CD4-positive, alpha-beta T cell treated with Interleukin-4 for 4 hours (primary cell): Measurements from ENCODE around the gene RPL28.
"Not testable (repeated sequence)": the region's sequence is repeated elsewhere in the genome, so short reads cannot be mapped to it uniquely, and the experiment has no call there.

Experiments
- DNase-seq: peaks from one replicate; pipeline ENCODE4 v3.0.0-alpha.2; 2020

RPL28 gene

DNA sequence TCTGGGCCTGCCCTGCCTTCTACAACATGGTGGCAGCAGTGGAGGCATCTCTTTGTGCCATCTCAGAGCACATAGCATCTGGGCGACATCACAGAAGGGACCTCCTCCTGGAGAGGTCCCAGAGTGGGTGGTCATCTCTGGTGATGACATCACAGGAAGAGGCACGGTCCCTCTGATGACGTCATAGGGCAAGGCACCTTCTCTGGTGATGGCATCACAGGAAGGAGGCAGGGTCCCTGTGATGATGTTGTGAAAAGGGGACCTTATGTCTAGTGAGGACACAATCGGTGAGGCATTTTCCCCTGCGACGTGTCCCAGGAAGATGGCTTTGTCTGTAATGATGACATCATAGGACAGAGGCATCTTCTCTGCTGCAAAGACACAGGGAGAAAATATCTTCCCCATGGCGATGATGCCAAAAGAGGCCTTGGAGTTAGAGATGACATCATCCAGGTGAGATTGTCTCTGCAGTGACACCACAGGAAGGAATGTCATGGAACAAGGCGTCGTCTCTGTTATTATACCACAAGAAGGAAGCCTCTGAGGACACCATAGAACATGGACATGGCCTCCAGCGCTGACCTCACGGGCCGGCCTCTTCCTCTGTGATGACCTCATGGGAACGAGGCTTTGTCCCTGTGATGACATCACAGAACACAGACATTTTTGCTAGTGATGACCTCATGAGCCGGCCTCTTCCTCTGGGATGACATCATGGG, 46.7 kb downstream of the RPL28 start:
- no peak for DNase-seq

DNA sequence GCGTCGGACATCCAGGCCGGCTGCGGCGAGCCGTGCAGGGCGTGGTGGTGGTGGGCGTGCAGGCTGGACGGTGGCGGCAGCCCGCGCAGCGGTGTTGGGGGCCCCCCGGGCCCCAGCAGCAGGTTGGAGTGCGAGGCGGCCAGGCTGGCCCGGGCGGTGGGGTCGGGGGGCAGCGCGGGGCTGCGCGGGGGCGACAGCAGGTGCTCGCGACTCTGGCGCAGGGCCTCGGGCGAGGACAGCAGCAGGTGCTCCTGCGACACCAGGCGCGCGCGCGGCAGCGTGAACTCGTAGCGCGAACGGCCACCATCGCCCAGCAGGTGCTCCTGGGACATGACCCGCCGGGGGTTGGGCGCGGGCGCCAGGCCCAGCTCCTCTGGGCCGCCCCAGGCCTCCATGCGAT, 47.6 kb downstream of the RPL28 start:
- DNase-seq: no peak

DNA sequence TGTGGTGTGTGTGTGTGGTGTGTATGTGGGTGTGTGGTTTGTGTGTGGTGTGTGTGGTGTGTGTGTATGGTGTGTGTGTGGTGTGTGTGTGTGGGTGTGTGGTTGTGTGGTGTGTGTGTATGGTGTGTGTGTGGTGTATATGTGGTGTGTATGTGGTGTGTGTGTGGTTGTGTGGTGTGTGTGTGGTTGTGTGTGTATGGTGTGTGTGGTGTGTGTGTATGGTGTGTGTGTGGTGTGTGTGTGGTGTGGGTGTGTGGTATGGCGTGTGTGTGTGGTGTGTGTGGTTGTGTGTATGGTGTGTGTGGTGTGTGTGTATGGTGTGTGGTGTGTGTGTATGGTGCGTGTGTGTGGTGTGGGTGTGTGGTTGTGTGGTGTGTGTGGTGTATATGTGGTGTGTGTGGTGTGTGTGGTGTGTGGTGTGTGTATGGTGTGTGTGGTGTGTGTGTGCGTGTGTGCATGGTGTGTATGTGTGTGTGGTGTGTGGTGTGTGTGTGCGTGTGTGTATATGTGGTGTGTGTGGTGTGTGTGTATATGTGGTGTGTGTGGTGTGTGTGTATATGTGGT, 48.7 kb downstream of the RPL28 start:
- no peak for DNase-seq

DNA sequence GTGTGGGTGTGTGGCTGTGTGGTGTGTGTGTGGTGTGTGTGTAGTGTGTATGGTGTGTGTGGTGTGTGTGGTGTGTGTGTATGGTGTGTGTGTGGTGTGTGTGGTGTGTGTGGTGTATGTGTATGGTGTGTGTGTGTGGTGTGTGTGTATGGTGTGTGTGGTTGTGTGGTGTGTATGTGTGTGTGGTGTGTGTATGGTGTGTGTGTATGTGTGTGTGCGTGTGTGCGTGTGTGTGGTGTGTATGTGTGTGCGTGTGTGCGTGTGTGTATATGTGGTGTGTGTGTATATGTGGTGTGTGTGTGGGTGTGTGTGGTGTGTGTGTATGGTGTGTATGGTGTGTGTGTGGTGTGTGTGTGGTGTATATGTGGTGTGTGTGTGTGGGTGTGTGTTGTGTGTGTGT, 49.3 kb downstream of the RPL28 start:
- no peak for DNase-seq

DNA sequence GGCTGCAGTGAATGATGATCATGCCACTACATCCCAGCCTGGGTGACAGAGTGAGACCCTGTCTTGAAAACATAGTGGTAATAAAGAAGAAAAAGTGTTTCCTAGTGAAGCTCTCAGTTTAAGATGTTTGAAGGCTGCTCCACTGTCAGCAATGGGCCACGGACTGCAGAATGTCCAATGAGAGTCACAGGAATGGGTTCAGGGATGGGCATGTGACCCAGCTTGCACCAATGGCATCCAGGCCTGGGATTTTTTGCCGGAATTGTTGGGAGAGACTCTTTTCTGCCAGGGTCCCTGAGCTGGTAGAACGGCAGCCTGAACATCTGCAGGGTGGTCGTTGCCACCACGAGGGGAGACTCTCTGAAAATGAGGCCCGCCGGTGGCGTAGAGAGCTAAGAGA, 51.1 kb downstream of the RPL28 start:
- DNase-seq: no peak

DNA sequence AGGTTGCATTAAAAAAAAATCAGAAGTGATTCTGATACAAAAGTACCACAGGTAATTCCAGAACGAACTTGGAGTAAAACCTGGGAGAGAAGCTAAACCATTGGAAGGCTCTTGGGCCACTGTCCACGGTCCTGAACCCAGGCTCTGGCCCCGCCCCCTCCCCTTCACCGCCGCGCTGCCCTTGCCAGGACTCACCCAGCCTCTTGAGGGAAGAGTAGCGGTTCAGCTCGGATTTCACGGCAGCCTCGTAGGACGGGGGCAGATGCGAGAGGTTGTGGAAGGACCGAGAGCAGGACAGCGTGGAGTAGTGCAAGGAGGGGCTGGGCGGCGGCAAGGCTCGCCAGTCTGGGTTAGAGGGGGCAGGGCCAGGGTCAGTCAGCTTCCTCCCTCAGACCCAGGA, 51.7 kb downstream of the RPL28 start:
- no peak for DNase-seq

DNA sequence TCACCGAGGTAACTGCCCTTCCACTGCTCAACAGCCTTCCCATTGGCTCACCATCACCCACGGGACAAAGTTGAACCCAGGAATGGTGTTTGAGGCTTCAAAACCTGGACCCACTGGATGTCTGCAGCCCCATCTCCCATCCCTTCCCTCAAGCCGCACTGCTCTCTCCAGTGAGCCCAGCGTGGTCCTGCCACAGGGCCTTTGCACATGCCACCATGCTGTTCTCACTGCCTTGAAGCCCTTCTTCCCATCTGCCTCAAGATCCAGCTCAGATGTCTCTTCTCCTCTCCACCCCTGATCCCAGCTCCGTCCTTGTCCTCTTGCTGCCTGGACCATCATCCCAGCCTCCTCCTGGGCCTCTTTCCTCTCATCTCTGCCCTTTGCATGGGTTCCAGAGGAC, 53.3 kb downstream of the RPL28 start:
- DNase-seq: no peak

DNA sequence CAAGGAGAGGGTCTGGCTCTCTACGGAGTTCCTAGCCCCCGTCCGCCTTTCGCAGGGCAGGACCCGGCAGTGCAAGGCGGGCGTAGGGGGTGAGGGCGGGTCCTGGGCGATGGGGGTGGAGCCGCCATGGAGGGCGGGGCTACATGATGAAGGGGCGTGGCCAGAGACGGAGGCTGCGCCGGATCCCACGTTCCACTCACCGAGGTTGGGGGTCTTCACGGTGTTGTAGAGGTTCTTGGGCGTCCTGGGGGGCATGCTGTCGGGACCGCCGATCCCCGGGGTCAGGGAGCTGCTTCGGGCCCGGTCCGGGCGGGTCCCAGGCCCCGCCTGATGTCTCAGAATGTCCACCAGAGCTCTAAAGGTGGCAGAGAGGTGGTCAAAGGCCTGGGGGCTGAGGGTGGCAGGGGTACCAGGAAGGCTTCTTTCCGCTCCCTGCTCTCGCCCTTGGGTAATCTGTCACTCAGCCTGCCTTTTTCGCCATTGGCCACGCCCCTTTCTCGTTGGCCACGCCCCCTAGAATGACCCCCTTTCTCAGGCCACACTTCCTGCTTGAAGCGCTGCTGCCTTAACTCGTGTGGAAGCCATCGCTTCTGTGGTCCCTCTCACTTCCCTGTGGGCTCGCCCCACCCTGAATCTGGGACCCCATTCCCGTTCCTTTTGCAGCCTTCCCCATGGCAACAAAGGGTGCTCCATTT, 54.8 kb downstream of the RPL28 start:
- no peak for DNase-seq

- no peak for DNase-seq
Observed at GRCh38 chr19:55441319-55441691, 55.6 kb downstream of the RPL28 start.

DNA sequence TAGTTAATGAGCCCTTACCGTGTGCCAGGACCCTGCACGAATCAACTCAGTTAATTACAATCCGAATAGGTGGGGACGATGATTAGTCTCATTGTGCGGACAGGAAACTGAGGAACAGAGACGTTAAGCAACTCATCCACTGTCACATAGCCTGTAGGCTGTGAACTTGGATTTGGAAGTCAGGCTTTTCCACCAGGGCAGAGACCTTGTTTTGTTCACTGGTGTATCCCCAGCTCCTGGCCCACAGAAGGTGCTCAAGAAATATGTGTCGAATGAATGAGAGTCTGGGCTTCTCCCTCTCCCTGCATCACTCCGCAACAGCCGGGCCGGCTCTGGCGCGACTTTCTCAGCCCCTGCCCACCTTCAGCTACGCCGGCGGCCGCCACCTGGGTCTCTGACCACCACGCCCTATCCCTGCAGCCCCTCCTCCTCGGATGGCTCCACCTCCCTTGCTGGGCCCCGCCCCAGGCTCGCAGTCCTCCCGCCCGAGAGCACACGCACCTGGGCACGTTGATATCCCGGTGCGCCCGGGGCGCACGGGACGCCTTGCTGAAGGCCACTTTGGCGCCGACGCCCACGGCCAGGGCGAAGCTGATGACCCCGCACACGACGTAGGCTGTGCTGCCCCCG, 56.1 kb downstream of the RPL28 start:
- DNase-seq: no peak

DNA sequence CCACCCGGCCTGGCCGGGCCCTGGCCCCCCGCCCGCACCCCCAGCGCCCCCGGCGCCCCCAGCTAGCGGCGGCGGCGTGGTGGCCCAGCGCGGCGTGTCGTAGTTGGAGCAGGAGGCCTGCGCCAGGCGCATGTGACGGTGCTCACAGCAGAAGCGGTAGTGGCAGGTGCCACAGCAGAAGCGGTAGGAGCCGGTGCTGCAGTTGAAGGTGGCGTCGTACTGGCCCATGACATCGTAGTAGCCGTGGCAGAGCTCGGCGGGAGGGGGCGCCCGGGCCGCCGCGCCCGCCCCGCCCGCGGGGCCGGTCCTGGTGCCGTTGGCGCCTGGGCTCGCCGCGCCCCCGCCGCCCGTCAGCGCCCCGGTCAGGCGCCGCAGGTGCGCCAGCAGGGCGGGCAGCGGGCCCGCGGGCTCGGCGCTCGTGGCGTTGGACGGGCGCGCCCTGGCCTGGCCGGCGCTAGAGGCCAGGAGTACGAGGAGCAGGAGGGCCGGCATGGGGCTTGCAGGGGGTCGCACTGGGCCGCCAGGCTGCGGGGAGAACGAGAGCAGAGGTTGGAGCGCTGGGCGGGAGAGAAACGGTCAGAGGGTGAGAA, 56.7 kb downstream of the RPL28 start:
- DNase-seq: no peak

- no peak for DNase-seq
Observed at GRCh38 chr19:55443045-55443823, 57.5 kb downstream of the RPL28 start, which contains the start of gene SHISA7. SHISA7 (minus strand) TSS chr19:55443300; CDS start chr19:55442863, 437 bp downstream.

DNA sequence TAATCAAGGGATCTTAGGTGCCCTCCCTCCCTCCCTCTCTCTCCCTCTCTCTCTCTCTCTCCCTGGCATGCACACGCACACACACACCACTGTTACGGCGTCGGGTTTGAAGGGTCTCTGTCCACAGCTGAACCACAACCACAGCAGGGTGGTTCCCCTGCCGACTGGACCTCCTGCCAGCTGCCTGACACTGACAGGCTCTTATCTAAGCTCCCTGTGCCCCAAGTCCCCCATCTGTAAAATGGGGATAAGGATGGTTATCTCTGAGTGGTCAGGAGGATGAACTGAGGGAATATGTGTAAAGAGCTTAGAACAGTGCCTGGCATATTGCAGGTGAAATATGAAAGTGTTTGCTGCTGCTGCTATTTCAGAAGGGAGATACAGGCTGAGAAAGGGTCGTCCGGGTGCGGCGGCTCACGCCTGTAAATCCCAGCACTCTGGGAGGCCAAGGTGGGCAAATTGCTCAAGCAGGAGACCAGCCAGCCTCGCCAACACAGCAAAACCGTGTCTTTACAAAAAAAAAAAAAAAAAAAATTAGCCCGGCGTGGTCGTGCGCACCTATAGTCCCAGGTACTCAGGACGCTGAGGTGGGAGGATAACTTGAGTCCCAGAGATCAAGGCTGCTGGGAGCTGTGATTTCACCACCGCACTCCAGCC, 58.2 kb downstream of the RPL28 start:
- DNase-seq: no peak

GRCh38 chr19:55444646-55445045, 58.9 kb downstream of the RPL28 start:
- DNase-seq: no peak

GRCh38 chr19:55446060-55446459, 60.3 kb downstream of the RPL28 start:
- DNase-seq: no peak

DNA sequence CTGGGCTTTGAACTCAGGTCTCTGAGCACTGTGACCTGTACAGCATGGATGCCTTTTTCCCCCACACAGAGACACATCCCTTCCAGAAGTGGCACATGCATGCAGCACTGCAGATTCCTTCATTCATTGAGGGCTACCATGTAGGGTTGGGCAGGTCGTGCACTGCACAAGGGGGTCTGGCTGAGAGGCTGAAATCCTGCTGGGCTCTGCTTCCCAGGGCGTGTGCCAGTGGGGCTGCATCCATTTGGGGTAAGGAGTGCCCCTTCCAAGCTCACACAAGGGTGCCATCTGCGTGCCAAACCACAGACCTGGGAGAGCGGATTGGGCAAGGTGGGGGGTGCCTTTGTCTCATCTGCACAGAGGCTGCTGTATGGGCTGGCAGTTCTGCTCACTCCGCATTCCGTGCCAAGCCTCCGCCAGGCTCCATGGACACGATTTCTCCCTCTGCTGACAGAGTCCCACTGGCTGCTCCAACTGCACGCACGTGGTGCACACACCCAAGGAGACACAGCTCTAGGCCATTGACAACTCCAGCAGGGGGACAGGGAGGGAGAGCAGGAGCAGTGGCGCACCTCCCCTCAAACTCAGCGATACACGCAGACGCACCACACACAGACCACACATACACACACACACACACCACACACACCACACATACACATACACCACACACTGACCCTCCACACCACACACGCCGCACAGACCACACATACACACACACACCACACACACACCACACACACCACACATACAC, 61.9 kb downstream of the RPL28 start:
- no peak for DNase-seq

DNA sequence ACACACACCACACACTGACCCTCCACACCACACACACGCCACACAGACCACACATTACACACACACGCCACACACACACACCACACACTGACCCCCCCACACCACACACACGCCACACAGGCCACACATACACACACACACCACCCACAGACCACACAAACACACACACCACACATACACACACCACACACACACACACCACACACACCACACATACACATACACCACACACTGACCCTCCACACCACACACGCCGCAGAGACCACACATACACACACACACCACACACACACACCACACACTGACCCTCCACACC, 62.4 kb downstream of the RPL28 start:
- not testable (repeated sequence) for DNase-seq

DNA sequence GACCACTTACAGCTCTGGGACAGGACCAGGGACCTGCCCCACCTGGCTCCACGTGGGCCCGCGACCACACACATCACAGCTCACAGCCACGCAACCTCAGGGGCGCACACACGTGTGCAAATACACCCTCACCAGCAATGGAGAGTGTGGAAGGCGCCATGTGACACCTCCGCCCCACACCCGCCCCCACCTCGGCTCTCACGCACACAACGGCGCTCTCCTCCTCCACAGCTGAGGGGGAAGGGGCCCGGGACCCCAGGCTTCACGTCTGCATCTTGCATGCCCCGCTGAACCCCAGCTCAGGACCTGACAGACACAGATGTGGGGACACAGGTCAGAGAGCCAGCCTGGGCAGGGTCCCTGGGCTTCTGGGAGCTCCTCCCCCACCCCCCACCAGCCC, 63.7 kb downstream of the RPL28 start:
- DNase-seq: no peak

DNA sequence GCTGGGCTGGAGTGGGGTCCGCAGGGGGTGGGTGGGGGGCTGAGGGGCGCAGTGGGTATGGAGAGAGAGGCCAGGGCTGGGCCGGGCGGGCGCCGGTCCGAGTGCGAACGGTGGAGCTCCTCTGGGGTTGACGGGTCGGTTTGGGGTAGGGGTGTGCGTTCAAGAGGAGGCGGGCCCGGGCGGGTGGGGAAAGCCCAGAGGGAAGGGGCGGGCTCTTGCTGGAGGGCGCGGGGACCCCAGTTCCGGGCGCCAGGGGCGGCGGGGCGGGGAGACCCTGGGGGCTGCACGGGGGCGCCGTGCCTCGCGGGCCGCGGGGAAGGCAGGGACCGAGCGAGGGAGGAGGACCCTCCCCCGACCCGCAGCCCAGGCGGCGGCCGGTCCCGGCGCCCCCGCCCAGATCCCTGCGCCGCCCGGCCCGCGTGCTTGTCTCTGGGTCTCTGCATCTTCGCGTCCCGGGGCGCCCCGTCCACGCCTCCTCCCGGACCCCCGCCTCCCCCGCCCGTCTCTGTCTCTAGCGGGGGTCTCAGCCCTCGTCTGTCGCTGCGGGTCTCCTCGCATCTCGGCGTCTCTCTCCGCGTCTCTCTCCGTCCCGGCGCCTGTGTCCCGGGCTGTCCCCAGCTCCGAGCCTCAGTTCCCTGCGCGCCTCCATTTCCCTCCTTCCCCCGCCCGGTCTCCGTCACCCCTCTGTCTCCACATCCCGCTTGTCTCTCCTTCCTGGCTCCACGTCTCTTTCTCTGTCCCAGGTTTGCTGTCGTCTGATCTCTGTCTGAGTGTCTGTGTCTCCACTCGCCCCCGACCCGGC, 65.6 kb downstream of the RPL28 start:
- DNase-seq: no peak

DNA sequence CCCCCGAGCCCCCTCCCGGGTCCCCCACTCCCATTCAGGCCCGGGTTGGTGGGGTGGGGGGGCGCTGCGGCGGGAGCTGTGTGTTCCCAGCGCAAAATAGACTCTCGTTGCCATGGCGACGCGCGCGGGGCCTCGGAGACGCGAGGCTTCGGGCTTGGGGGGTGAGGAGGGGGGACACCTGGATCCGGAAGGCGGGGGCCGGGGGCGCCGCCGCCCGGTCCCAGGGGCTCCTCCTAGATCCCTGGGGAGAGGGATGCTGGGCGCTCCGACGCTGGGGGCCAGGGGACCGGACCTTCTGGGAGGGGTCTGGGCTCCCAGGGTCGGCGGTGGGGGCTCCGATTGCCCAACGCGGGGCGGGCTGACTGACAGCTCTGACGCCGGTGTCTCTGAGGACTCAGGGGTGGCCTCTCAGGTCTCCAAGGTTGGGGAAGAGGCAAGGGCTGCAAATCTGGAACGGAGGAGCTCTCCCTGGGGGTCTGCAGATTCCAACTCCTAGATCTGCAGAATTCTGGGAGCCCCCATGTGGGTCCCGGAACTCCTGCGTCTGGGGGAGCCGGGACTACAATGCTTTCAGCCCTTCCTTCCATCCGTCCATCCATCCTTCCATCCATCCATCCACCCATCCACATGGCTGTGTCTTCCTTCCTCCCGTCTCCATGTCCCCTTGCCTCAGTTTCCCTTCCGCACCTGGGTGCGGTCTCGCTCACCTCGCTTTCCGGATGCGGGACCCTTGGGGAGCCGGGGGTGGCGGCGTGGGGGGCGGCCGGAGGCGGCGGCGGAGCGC, 66.4 kb downstream of the RPL28 start:
- DNase-seq: no peak
